ENCODE measurements around the gene TMEM207.
"Not testable (repeated sequence)": the region's sequence is repeated elsewhere in the genome, so short reads cannot be mapped to it uniquely, and the experiment has no call there.

Gene TMEM207

DNA sequence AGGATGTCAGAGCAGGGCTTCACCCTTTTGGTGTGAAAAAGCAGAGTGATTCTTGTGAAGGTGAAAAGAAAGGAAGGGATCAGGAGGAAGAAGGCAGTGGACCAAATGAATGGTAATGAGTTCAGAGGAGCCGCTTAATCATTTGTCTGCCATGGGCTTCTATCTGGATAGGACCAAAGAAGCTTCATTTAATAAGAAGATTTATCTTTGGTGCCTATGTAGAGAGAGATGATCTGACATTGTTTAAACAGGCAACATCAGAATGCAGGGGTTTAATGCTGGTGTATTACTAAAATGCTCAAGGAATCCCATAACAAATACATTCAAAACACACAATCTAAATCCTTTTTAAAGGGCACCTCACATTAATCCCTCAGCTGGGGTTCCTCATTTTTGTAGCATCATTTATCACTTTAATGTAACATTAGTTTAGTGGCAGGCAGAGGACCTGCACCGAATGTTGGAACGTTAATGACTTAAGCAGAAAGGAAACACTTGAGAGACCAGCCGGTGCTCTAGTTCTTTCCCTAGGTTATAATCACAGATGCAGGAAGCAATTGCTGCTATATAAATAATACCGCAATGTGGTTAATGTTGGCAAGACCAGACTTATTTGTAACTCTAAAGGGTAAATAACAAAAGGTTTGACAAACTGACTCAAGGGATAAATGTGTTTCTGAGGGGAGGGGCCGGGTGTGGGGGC is 36.3 kb upstream of the TMEM207 start:
- no peak for DNase-seq (ENCODE audit: low read depth in 1 of 2, low spot score in 1 of 2)
- Histone ChIP-seq H3K27ac (replicated peaks) (no peak overlapping the region), H3K4me3 (replicated peaks; ENCODE audit: insufficient read depth, low read length) (no peak overlapping the region), H3K27me3 (ENCODE audit: insufficient read depth, poor library complexity, severe bottlenecking) (no peaks in the 10 kb centered on the region)
- TF ChIP-seq GABPA (IDR thresholded peaks at IDR 0.05; ENCODE audit: low read depth) (no peak), SPI1 (IDR thresholded peaks at IDR 0.05; ENCODE audit: borderline replicate concordance, low read depth) (peak; percentile 34; the same call in 1 of the 2 replicates)

DNA sequence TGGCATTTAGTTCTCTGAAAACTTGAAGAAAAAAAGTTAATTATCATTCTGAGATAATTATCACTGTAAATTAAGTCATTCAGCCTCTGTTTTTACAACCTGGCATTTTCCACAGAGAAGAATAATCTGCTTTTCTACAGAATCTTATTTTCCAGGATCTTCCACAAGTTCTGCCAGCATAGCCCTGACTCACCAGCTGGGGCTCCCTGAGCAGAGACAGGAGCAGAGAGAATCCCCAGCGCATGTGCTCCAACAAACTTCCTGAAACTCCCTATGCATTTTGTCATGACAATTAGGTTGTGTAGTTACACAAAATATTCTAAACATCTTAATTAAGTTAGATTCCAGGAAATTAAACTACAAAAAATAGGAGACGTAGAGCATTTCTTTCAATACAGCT is 32.1 kb upstream of the TMEM207 start:
- H3K27ac ChIP-seq (replicated peaks) = no peak overlapping the region
- H3K4me3 ChIP-seq (replicated peaks; ENCODE audit: insufficient read depth, low read length) = no peak overlapping the region
- no peak for DNase-seq (ENCODE audit: low read depth in 1 of 2, low spot score in 1 of 2)
- TF ChIP-seq, protein P1, sequence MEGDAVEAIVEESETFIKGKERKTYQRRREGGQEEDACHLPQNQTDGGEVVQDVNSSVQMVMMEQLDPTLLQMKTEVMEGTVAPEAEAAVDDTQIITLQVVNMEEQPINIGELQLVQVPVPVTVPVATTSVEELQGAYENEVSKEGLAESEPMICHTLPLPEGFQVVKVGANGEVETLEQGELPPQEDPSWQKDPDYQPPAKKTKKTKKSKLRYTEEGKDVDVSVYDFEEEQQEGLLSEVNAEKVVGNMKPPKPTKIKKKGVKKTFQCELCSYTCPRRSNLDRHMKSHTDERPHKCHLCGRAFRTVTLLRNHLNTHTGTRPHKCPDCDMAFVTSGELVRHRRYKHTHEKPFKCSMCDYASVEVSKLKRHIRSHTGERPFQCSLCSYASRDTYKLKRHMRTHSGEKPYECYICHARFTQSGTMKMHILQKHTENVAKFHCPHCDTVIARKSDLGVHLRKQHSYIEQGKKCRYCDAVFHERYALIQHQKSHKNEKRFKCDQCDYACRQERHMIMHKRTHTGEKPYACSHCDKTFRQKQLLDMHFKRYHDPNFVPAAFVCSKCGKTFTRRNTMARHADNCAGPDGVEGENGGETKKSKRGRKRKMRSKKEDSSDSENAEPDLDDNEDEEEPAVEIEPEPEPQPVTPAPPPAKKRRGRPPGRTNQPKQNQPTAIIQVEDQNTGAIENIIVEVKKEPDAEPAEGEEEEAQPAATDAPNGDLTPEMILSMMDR (IDR thresholded peaks at IDR 0.05; ENCODE audit: insufficient read depth, low read length) = no peak
- no peak for TF ChIP-seq GABPA (IDR thresholded peaks at IDR 0.05; ENCODE audit: low read depth)
- no peak for TF ChIP-seq POLR2AphosphoS5 (IDR thresholded peaks at IDR 0.05; ENCODE audit: low read depth)
- TF ChIP-seq SPI1 (IDR thresholded peaks at IDR 0.05; ENCODE audit: borderline replicate concordance, low read depth) = no peak
- TF ChIP-seq, protein P2, sequence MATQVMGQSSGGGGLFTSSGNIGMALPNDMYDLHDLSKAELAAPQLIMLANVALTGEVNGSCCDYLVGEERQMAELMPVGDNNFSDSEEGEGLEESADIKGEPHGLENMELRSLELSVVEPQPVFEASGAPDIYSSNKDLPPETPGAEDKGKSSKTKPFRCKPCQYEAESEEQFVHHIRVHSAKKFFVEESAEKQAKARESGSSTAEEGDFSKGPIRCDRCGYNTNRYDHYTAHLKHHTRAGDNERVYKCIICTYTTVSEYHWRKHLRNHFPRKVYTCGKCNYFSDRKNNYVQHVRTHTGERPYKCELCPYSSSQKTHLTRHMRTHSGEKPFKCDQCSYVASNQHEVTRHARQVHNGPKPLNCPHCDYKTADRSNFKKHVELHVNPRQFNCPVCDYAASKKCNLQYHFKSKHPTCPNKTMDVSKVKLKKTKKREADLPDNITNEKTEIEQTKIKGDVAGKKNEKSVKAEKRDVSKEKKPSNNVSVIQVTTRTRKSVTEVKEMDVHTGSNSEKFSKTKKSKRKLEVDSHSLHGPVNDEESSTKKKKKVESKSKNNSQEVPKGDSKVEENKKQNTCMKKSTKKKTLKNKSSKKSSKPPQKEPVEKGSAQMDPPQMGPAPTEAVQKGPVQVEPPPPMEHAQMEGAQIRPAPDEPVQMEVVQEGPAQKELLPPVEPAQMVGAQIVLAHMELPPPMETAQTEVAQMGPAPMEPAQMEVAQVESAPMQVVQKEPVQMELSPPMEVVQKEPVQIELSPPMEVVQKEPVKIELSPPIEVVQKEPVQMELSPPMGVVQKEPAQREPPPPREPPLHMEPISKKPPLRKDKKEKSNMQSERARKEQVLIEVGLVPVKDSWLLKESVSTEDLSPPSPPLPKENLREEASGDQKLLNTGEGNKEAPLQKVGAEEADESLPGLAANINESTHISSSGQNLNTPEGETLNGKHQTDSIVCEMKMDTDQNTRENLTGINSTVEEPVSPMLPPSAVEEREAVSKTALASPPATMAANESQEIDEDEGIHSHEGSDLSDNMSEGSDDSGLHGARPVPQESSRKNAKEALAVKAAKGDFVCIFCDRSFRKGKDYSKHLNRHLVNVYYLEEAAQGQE (IDR thresholded peaks at IDR 0.05; ENCODE audit: insufficient replicate concordance, low read depth) = no peak
- H3K27me3 ChIP-seq (ENCODE audit: insufficient read depth, poor library complexity, severe bottlenecking) = no peaks in the 10 kb centered on the region

DNA sequence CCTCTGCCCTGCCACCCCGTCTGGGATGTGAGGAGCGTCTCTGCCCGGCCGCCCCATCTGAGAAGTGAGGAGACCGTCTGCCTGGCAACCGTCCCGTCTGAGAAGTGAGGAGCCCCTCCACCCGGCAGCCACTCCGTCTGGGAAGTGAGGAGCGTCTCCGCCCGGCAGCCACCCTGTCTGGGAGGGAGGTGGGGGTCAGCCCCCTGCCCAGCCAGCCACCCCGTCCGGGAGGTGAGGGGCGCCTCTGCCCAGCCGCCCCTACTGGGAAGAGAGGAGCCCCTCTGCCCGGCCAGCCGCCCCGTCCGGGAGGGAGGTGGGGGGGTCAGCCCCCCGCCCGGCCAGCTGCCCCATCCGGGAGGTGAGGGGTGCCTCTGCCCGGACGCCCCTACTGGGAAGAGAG is 23.6 kb upstream of the TMEM207 start:
- DNase-seq (ENCODE audit: low read depth in 1 of 2, low spot score in 1 of 2); H3K27ac ChIP-seq (replicated peaks); H3K4me3 ChIP-seq (replicated peaks; ENCODE audit: insufficient read depth, low read length); H3K27me3 ChIP-seq (ENCODE audit: insufficient read depth, poor library complexity, severe bottlenecking): not testable (repeated sequence)

DNA sequence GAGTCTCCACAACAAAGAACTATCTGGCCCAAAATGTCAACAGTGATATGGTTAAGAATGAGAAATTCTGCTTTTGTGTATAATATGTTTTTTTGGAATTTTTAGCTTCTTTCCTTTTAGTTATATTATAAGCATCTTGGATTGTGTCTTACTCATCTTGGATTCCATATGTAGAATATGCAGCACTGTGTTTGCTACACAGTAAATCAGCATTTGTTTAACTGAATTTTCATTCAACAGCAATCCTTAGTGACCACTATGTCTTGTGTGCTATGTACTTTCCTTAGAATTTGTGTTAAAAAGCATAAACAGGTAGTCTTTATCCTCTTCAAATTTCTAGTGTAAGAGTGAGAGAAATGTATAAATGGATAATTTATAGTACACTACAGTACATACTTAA is 18.2 kb upstream of the TMEM207 start:
- H3K27ac ChIP-seq (replicated peaks) = no peak overlapping the region
- H3K27me3 ChIP-seq (ENCODE audit: insufficient read depth, poor library complexity, severe bottlenecking) = no peaks in the 10 kb centered on the region
- no peak for TF ChIP-seq POLR2AphosphoS5 (IDR thresholded peaks at IDR 0.05; ENCODE audit: low read depth)
- TF ChIP-seq, protein P2 (IDR thresholded peaks at IDR 0.05; ENCODE audit: insufficient replicate concordance, low read depth) = no peak
- TF ChIP-seq SPI1 (IDR thresholded peaks at IDR 0.05; ENCODE audit: borderline replicate concordance, low read depth) = no peak
- no peak for TF ChIP-seq GABPA (IDR thresholded peaks at IDR 0.05; ENCODE audit: low read depth)
- TF ChIP-seq, protein P1 (IDR thresholded peaks at IDR 0.05; ENCODE audit: insufficient read depth, low read length) = no peak
- no peak overlapping the region for H3K4me3 ChIP-seq (replicated peaks; ENCODE audit: insufficient read depth, low read length)
- DNase-seq (ENCODE audit: low read depth in 1 of 2, low spot score in 1 of 2) = no peak

DNA sequence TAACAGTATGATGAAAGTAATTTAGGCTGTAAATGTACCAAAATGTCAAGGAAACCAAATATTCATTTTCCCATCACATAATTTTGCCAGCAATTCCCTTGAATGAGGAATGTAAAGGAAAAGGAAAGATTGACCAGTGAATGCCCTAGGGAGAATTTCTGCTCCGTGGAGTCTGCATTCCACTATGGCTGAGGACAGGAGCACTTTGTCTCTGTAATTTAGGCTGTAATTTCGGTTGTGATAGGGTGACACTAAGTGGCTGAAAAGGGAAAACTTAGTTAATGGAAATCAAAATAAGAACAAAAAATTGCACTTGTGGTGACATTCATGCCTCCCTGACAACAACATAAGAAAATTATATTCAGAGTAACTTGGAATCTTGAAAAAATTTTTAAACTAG is 8.3 kb upstream of the TMEM207 start:
- no peak for DNase-seq (ENCODE audit: low read depth in 1 of 2, low spot score in 1 of 2)
- H3K27ac ChIP-seq (replicated peaks) = no peak overlapping the region
- TF ChIP-seq GABPA (IDR thresholded peaks at IDR 0.05; ENCODE audit: low read depth) (no peak), POLR2AphosphoS5 (IDR thresholded peaks at IDR 0.05; ENCODE audit: low read depth) (no peak), SPI1 (IDR thresholded peaks at IDR 0.05; ENCODE audit: borderline replicate concordance, low read depth) (no peak)
- TF ChIP-seq, protein P1 (IDR thresholded peaks at IDR 0.05; ENCODE audit: insufficient read depth, low read length) = no peak
- TF ChIP-seq, protein P2 (IDR thresholded peaks at IDR 0.05; ENCODE audit: insufficient replicate concordance, low read depth) = no peak
- H3K27me3 ChIP-seq (ENCODE audit: insufficient read depth, poor library complexity, severe bottlenecking) = no peaks in the 10 kb centered on the region
- H3K4me3 ChIP-seq (replicated peaks; ENCODE audit: insufficient read depth, low read length) = no peak overlapping the region
